Measurements from ENCODE around the gene TRAF3.

Gene TRAF3

GRCh38 chr14:102777711-102778337 is 575 bp downstream of the TRAF3 start:
- DNase-seq (ENCODE audit: low read depth in 2 of 2) = no peak

GRCh38 chr14:102778338-102779083 is 1.3 kb downstream of the TRAF3 start:
- DNase-seq (ENCODE audit: low read depth in 2 of 2) = peak in 1 of 2 donors; percentile 24

DNA sequence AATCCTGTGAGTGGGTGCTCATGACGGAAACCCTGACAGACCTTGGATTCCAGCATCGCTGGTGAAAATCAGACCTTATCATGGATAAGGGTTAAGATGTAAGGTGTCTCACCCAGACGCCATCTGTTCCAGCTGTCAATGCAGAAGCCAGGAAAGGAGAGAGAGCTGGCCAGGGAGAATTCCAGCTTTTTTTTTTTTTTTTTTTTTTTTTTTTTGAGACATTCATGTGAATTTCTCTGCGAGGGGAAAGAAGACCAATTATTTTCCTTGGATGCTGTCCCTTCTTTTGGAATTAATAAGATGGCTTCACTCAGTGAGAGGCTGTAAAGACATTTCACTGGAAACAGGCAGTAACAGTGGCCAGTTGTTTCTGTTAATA is 1.8 kb downstream of the TRAF3 start:
- no peak for DNase-seq (ENCODE audit: low read depth in 2 of 2)

- DNase-seq (ENCODE audit: low read depth in 2 of 2) = no peak
These were observed 2.5 kb downstream of the TRAF3 start for GRCh38 chr14:102779574-102780315.

DNA sequence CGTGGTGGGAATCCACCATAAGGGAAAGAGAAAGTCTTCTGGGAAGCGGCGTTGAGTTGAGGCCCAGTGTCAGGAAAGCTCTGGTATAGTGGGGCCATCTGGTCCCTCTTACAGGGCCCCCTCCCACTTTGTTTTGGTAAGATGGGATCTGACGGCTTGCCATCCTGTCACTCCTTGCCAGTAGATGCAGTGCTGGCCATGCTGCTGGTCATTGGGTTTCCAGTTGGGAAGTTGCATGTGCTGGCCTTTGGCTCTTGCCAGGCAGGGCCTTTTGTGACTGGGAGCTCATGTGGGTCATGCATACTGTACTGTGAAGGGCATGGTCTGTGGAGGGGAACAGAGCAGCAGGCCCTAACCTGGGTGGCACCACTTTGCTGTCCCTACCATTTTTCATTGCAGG is 3.8 kb downstream of the TRAF3 start:
- DNase-seq (ENCODE audit: low read depth in 2 of 2) = no peak

DNA sequence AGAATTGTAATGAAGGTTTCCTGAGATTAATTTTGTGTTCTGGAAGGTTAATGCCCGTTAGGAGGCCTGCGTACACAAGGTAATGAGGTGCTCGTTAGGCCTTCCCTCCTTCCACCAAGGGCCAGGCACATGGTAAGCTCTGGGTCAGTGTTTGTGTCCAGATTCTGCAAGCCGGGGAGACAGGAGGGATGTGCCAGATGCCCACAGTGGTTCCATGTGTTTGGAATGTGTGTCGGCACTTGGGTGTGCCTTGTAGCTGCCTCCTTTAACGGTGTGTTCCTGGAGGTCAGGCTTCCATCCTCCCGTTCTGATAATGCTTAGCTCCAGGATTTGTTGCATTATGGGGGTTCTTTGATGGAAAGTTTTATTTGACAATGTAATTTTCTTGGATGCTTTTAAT is 5.7 kb downstream of the TRAF3 start:
- DNase-seq (ENCODE audit: low read depth in 2 of 2) = no peak

GRCh38 chr14:102784892-102785594 is 7.8 kb downstream of the TRAF3 start:
- no peak for DNase-seq (ENCODE audit: low read depth in 2 of 2)

- DNase-seq (ENCODE audit: low read depth in 2 of 2) = no peak
These were observed 8.3 kb downstream of the TRAF3 start for GRCh38 chr14:102785595-102785963.

- no peak for DNase-seq (ENCODE audit: low read depth in 2 of 2)
These were observed 9.5 kb downstream of the TRAF3 start for GRCh38 chr14:102786768-102787167.

DNA sequence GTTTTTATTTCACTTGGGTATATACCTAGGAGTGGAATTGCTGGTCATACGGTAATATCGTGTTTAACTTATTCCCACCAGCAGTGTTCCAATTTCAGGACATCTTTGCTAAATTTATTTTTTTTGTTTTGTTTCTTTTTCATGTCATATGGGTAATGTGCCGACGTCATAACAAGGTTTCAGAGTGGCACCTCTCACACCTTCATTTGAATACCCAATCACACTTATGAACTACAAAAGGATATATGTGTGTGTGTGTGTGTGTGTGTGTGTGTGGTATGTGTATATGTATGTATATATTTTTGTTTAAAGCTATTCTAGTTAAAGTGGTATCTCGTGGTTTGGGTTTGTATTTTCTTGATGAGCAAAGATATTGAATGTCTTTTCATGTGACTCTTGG is 12.1 kb downstream of the TRAF3 start:
- DNase-seq (ENCODE audit: low read depth in 2 of 2) = no peak

DNA sequence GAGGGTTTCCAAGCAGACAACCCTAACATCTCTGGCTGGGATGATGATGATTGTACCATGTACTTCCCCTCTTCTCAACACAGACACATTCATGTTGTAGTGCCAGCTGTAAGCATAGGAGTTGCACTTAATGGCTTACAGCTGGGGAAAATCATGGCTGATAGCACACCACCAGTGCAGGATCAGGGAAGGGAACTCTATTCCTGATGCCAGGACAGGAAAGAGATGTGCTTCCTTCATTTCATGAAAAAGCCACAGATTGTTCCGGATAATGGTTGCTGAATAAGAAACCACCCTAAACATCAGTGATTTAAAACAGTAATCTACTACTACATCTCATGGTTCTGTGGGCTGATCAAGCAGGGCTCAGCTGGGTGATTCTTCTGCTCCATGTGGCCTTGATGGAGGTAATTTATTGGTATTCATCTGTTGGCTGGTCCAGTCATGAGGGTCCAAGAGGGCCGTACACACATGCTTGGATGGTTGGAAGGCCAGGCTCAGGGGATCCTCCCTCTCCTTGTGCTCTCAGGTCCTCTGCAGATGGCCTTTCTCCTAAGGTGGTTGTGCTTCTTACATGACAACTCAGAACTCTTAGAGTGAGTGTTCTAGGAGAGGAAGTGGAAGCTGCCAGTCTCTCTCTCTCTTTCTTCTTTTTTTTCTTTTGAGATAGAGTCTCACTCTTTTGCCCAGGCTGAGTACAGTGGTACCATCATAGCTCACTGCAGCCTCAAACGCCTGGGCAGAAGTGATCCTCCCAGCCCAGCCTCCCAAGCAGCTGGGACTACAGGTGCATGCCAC is 16.5 kb downstream of the TRAF3 start:
- DNase-seq (ENCODE audit: low read depth in 2 of 2) = no peak

DNA sequence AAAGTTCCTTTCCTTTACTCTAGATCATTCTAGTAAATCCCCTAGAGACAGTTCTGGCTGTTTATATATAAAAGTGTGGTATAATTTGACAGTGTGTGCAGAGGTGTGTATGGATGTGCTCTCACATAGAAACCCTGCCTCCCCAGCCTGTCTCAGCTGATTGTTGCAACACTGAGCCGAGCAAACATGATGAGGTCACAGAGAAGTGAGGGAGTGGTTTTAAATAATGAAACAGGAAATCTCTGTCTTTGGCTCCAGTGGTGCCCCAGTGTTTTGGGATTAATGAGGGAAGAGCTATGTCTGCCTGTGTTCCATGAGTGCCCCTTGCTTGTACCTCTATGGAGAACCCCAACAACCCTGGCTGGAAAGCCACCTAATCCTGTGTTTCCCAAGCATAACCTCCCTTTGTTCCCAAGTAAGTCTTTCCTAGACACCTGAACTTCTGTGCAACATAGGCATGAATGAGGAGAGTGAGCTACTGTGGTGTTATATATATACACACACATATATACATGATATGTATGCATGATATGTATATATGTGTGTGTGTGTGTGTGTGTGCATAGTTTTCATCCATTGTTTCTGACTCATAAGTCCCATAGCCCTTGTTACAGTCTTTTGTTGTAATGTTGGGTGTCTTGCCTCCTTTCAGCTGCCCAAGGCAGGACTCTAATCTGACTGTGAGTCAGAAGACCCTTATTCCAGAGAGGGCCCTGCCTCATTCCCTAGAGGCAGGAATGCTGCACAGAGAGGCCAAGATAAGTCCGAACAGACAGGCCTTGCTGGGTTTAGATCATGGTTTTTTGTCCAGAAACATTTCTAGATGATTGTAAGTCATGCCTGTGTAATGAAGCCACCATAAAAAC is 18.0 kb downstream of the TRAF3 start:
- DNase-seq (ENCODE audit: low read depth in 2 of 2) = no peak

DNA sequence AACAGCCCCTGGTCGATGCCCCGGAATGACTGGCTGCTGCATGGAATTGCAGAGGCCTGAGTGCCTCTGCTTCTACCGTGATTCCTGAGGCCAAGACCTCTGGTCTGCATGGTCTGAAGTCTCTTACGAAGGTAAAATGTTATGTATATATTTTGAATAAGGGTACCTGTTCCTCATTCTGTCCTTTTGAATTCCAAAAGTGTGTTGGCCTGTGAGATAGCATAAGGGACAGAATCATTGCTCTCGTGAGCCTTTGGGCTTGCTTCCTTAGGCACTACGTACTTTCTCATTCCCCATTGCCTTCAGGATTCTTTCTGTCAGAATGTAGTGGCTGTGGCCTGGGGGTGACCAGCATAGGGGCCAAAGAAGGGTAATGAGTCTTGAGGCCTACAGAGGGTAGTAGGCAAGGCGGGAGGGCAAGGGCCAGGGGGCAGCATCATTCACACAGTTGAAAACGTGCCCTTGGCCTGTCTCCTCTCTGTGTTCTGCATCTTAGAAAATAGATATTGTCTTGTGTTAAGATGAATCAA is 19.5 kb downstream of the TRAF3 start:
- no peak for DNase-seq (ENCODE audit: low read depth in 2 of 2)

DNA sequence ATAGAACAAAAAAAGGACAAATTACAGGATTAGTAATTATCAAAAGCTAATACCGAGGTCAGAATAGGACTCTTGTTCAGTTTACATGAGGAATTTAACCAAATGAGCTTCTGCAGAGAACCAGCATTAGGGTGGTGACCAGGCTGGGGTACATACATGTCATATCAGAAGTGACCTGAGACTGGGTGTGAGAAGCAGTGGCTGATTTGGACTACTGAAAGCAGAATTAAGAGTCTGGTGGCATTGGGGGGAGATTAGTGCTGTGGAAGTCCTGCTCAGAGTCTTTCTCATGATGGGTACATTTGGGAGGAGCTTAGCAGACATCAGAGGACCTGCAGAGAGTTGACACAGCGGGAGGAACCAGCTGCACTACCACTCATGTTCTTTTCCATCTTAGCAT is 21.7 kb downstream of the TRAF3 start:
- no peak for DNase-seq (ENCODE audit: low read depth in 2 of 2)

DNA sequence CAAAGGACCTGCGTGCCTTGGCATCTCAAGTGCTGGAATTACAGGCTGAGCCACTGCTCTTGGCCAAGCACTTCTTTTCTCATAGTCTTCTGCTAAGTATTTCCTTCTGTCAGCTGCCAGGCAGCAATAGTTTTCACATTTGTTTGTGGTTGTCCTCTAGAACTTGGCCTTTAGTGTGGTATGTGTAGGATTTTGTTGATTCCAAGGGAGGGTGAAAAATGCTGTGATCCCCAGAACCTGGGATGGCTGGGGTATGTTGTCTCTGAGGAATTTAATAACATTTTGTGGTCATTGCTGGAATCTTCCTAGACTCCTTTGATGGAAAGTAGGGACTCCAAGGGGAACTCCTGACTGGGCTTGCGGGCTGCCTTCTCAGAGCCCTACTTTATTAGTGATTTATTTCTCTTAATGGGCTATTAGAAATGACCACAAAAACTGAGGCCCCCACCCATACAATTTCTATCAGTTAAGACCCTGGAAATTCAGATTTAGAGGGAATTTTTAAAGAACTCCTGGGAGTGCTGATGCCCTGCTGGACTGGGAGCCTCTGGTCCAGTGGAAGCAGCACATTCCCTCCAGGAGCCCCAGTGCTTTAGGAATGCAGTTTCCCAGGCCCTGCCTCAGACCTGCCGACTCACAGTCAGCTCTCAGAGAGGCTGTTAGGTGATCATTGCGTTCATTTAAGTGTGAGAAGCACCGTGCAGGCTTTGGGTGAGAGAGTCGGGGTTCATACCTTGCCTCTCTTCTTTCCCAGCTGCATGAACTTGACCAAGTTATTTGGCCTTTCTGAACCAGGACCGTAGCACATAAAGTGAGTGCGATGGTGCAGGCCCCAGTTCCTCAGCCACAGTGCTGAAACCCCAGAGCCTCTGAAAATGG is 22.7 kb downstream of the TRAF3 start:
- DNase-seq (ENCODE audit: low read depth in 2 of 2) = no peak

- DNase-seq (ENCODE audit: low read depth in 2 of 2) = no peak
These were observed 25.7 kb downstream of the TRAF3 start for GRCh38 chr14:102802834-102803523.

- no peak for DNase-seq (ENCODE audit: low read depth in 2 of 2)
These were observed 27.6 kb downstream of the TRAF3 start for GRCh38 chr14:102804858-102805257.

DNA sequence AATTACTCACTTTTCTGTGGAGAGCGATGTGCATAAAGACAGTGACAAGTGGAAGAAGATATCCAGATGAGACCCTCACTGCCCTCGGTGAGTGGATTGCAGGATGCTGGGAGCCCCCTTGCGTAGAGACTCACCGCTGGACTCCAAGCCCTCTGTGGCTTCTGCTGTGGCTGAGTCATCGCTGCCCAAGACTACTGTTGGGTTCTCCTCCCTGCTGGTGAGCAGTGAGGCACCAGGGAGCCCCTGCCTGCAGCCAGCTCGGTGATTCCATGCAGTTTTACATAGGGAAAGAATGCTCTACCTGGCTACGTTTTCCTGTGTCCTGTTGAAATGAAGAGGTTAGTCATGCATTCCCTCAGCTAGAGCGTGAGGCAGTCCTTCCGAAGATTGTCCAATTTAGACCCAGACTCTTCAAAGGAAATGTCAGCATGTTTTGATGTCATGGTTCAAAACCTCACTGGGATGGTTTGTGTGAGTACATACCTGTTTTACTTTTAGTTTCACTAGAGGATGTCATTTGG is 28.2 kb downstream of the TRAF3 start:
- peak in 1 of 2 donors; percentile 27 for DNase-seq (ENCODE audit: low read depth in 2 of 2)
